Upper lobe of right lung (tissue), 1 donor: ENCODE results near the gene DNAJC12. TPM values are rescaled to one million over a fixed set of nuclear protein-coding genes. Genes with fewer than 3 reads are reported as not detected.

Source experiments
- ATAC-seq: fragments of 200-7000 bp; cut with Tn5 transposase; one replicate; pipeline ENCODE4 v1.9.1; 2020; ENCODE audit warnings: mild to moderate bottlenecking, moderate library complexity
- DNase-seq: peaks from one replicate; pipeline ENCODE4 v3.0.0-alpha.2; 2020
- H3K27ac ChIP-seq: fragments of 200-600 bp; one replicate; pipeline ENCODE4 v1.8.0; 2022
- H3K27me3 ChIP-seq: fragments of 200-600 bp; one replicate; pipeline ENCODE4 v1.8.0; 2022; ENCODE audit warnings: mild to moderate bottlenecking
- H3K36me3 ChIP-seq: fragments of 200-600 bp; one replicate; pipeline ENCODE4 v1.8.0; 2022
- H3K4me1 ChIP-seq: fragments of 200-600 bp; one replicate; pipeline ENCODE4 v1.8.0; 2022
- H3K4me3 ChIP-seq: fragments of 200-600 bp; one replicate; pipeline ENCODE4 v1.8.0; 2022; ENCODE audit warnings: mild to moderate bottlenecking
- H3K9me3 ChIP-seq: fragments of 200-600 bp; one replicate; pipeline ENCODE4 v1.8.0; 2022
- CTCF ChIP-seq: fragments of 200-600 bp; IDR thresholded peaks from one replicate; pipeline ENCODE4 v1.8.0; 2022; ENCODE audit warnings: antibody characterized with exemption
- intact Hi-C: fragments of 100-400 bp; cut with DNase I; formaldehyde crosslinking; loops from one replicate; pipeline ENCODE4 v1.11.0; 2022
- total RNA-seq: library from RNA; stranded (reverse); fragmentation: NEBNext Ultra II Directional; extraction: Animal tissue kit (Norgen Biotek cat#: 25700); gene quantifications from one replicate; pipeline ENCODE4 v1.2.1, GENCODE V29; 2021
- donor health status: DM: no; HTN: yes; CAD: no; lungs with severe emphysema.

DNAJC12 gene
- total RNA-seq, 1 donor from 2014 or later, result 1.6 TPM

- H3K36me3 ChIP-seq, result no peaks in the 10 kb centered on the region
- DNase-seq, result no peak
- intact Hi-C loops, result no loop called here
- no peaks in the 10 kb centered on the region for H3K27me3 ChIP-seq
- no peak for ATAC-seq
- H3K4me1 ChIP-seq, result no peaks in the 10 kb centered on the region
- H3K9me3 ChIP-seq, result no peaks in the 10 kb centered on the region
- no peak overlapping the region for H3K4me3 ChIP-seq
- no peak for TF ChIP-seq CTCF
- no peak overlapping the region for H3K27ac ChIP-seq
These were observed 23.9 kb upstream of the DNAJC12 start for GRCh38 chr10:67861750-67862432.

- no peak for ATAC-seq
- no peak for DNase-seq
These were observed 21.0 kb upstream of the DNAJC12 start for GRCh38 chr10:67858971-67859370.

GRCh38 chr10:67853512-67853911, 15.5 kb upstream of the DNAJC12 start:
- ATAC-seq (no peak), DNase-seq (no peak)
- H3K36me3 ChIP-seq, result no peaks in the 10 kb centered on the region
- H3K9me3 ChIP-seq, result no peaks in the 10 kb centered on the region
- H3K4me1 ChIP-seq, result peaks cover 6% of the 10 kb centered on the region
- H3K27me3 ChIP-seq, result no peaks in the 10 kb centered on the region
- intact Hi-C loops, result no loop called here
- TF ChIP-seq CTCF, result no peak
- no peak overlapping the region for H3K27ac ChIP-seq
- no peak overlapping the region for H3K4me3 ChIP-seq

More at GRCh38 chr10:67858971-67859370, 21.0 kb upstream of the DNAJC12 start:
- H3K27me3 ChIP-seq, result no peaks in the 10 kb centered on the region
- intact Hi-C loops, result no loop called here
- no peak for TF ChIP-seq CTCF
- H3K4me3 ChIP-seq, result no peak overlapping the region
- H3K36me3 ChIP-seq, result no peaks in the 10 kb centered on the region
- H3K9me3 ChIP-seq, result no peaks in the 10 kb centered on the region
- no peaks in the 10 kb centered on the region for H3K4me1 ChIP-seq
- H3K27ac ChIP-seq, result no peak overlapping the region

GRCh38 chr10:67852761-67853160, 14.8 kb upstream of the DNAJC12 start:
- H3K27me3 ChIP-seq, result no peaks in the 10 kb centered on the region
- no peak for TF ChIP-seq CTCF
- H3K36me3 ChIP-seq, result no peaks in the 10 kb centered on the region
- ATAC-seq, result no peak
- no peak for DNase-seq
- H3K4me1 ChIP-seq, result peaks cover 6% of the 10 kb centered on the region
- no peak overlapping the region for H3K4me3 ChIP-seq
- H3K27ac ChIP-seq, result no peak overlapping the region
- intact Hi-C loops, result no loop called here
- H3K9me3 ChIP-seq, result no peaks in the 10 kb centered on the region

GRCh38 chr10:67851186-67851585, 13.2 kb upstream of the DNAJC12 start:
- TF ChIP-seq CTCF, result no peak
- ATAC-seq, result no peak

More at GRCh38 chr10:67851186-67851585, 13.2 kb upstream of the DNAJC12 start:
- Histone ChIP-seq H3K27ac (no peak overlapping the region), H3K9me3 (no peaks in the 10 kb centered on the region), H3K4me3 (no peak overlapping the region), H3K27me3 (no peaks in the 10 kb centered on the region), H3K36me3 (no peaks in the 10 kb centered on the region), H3K4me1 (peaks cover 6% of the 10 kb centered on the region)
- intact Hi-C loops, result no loop called here
- DNase-seq, result no peak
